ENCODE results near the gene KRT15. TPM values are rescaled to one million over a fixed set of nuclear protein-coding genes. Genes with fewer than 3 reads are reported as not detected.

KRT15 gene
- total RNA-seq (2014; rRNA removed; shearing (Covaris generic); ENCODE audit: low replicate concordance) = 38.4 and 82.2 TPM in 2 replicates

DNA sequence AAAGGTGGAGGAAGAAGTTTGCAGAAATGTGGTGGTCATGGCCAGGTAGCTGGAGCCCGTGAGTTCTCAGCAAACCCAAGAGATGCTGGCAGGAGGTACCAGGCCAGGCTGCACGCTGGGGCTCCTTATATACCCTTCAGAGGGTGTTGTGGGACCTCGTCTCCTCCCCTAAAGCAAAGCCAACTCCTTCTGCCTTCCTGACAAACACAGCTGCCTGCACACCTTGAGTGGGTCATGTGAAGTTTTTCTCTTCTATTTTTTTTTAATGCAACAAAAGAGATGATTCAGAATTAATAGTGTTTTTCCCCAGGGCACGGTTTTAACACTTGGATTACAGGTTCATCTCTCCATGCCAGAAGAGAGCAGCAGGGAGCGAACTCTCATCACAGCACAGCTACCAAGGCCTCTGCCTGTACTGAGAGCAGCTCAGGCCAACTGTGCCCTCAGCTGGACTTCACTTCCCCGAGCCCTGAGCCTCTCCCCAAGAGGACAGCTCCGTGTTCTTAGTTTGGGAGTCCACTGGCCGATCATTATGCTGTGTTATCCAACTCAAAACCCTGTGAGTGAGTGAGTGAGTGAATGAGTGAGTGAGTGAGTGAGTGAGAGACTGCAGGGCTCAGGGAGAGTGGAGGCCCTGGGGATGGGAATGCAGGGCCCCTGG lies at the start of gene KRT15:
TSS of gene KRT15 (minus strand) at position 102 of the 661 bp plus-strand sequence. CDS start at position 39, 63 bp downstream.
- Histone ChIP-seq H3K36me3 (peaks cover 33% of the 10 kb centered on the region), H3K9me3 (no peaks in the 10 kb centered on the region), H3K4me3 (peak within 1 kb of the TSS; percentile 31), H3K27me3 (no peaks in the 10 kb centered on the region)
- peak; percentile 89 for DNase-seq

DNA sequence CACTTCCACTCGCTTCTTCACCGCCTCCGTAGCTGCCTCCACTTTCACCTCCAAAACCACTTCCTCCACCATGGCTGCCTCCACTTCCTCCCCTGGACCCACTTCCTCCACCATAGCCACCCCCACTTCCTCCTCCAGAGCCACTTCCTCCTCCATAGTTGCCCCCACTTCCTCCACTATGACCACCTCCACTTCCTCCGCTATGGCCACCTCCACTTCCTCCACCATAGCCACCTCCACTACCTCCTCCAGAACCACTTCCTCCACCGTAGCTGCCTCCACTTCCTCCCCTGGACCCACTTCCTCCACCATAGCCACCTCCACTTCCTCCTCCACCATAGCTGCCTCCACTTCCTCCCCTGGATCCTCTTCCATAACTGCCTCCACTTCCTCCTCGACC lies 48.6 kb upstream of the KRT15 start:
- Histone ChIP-seq H3K4me3 (no peak overlapping the region), H3K9me3 (no peaks in the 10 kb centered on the region), H3K27me3 (no peaks in the 10 kb centered on the region), H3K36me3 (no peaks in the 10 kb centered on the region)
- no peak for DNase-seq

DNA sequence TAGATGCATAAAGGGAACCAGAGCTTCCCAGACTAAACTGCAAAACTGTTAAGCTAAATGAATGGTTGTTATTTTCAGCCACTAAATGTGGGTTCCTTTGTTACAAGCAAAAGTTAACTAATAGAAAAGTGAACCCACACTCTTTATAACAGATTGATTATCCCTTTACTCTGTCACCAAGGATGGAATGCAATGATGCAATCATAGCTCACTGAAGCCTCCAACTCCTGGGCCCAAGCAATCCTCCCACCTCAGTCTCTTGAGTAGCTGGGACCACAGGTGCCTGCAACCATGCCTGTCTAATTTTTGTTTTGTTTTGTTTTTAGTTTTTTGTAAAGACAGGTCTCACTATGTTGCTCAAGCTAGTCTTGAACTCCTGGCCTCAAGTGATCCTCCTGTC lies 46.6 kb upstream of the KRT15 start:
- no peak for DNase-seq
- no peak overlapping the region for H3K4me3 ChIP-seq
- no peaks in the 10 kb centered on the region for H3K36me3 ChIP-seq
- H3K9me3 ChIP-seq = no peaks in the 10 kb centered on the region
- H3K27me3 ChIP-seq = no peaks in the 10 kb centered on the region

DNA sequence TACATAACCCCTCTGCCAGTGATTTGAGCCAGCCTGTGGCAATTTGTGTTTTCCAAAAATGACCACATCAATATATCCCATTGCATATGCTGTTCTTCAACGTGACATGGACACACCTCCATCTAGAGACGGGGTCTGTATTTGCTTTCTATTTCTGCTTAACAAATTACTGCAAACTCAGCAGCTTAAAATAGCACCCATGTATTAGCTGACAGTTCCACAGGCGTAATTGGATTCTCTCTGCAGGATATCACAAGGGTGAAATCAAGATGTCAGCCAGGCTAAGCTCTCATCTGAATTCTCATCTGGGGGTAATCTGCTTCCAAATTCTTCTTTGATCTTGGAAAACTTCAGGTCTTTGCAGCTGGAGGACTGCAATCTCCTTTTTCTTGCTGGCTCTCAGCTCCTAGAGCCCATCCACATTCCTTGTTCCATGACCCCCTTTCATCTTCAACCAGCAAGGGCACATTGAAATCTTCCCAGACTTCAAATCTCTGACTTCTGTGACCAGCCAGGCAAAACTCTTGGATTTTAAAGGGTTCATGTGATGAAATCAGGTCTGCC lies 45.0 kb upstream of the KRT15 start:
- no peak for DNase-seq
- H3K9me3 ChIP-seq = no peaks in the 10 kb centered on the region
- H3K36me3 ChIP-seq = no peaks in the 10 kb centered on the region
- H3K4me3 ChIP-seq = no peak overlapping the region
- no peaks in the 10 kb centered on the region for H3K27me3 ChIP-seq

DNA sequence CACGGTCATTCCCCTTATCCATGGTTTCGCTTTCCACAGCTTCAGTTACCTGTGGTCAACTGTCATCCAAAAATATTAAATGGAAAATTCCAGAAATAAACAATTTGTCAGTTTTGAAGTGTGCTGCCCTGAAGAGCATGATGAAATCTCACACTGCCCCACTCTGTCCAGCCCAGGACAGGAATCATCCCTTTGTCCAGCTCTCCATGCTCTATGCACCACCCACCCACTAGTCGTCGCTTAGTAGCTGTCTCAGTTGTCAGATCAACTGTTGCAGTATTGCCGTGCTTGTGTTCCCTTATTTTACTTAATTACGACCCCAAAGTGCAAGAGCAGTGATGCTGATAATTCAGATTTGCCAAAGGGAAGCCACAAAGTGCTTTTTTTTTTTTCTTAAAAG lies 42.9 kb upstream of the KRT15 start:
- no peak for DNase-seq
- Histone ChIP-seq H3K36me3 (no peaks in the 10 kb centered on the region), H3K27me3 (no peaks in the 10 kb centered on the region), H3K9me3 (no peaks in the 10 kb centered on the region), H3K4me3 (no peak overlapping the region)

DNA sequence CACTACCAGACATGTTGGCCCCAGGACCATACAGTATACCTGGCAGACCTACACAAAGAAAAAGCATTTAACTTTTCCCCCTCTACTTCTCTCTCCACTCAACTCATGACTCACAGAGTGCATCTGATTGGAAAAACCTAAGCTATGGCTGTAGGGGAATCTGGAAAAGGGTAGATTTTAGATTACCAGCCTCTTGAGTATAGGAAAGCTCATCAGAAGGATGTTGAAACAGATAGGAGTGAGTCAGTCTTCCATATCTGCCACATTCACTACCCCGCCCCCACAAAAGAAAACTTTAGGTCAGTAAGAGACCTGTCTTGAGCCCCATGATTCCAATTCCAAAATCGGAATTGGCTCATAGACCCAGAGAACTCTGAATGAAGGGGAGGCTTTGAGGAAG lies 40.9 kb upstream of the KRT15 start:
- H3K36me3 ChIP-seq = no peaks in the 10 kb centered on the region
- no peak overlapping the region for H3K4me3 ChIP-seq
- no peaks in the 10 kb centered on the region for H3K27me3 ChIP-seq
- DNase-seq = no peak
- H3K9me3 ChIP-seq = no peaks in the 10 kb centered on the region

DNA sequence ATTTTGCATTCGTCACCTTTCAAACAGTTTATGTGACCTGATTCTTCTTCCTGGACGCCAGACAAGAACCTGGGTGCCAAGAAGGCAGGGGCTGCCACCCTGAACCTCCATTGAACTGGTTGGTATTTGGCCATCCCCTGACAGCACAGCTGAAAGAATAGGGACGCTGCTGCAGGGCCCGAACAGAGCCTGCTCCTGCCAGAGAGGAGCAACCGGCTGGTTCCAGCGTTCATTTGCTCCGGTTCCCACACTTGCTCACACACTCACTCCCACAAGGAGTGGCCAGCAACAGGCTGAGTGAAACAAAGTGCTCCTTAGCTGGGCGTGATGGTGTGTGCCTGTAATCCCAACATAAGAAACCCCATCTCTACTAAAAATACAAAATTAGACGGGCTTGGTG lies 38.2 kb upstream of the KRT15 start:
- no peak for DNase-seq
- Histone ChIP-seq H3K4me3 (no peak overlapping the region), H3K36me3 (no peaks in the 10 kb centered on the region), H3K27me3 (no peaks in the 10 kb centered on the region), H3K9me3 (no peaks in the 10 kb centered on the region)

DNA sequence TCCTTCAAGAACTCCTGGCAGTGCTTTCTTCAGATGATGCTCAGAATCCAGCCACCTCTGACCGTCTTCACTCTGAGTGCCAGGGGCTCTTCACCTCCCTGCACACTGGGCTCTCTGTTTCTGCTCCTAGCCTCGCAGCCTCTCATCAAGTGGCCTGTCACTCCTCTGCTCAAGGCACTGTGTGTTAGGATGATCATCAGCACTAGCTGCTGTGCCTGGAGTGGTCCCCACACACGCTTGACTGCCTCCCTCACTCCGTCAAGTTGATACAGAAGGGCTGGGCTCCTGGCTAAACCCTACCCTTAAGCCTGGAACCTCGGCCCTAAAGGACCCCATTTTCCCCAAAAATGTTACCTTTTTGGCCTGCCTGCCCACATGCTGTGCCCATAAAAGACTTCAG lies 37.6 kb upstream of the KRT15 start:
- no peak for DNase-seq
- H3K9me3 ChIP-seq = no peaks in the 10 kb centered on the region
- no peaks in the 10 kb centered on the region for H3K27me3 ChIP-seq
- no peak overlapping the region for H3K4me3 ChIP-seq
- no peaks in the 10 kb centered on the region for H3K36me3 ChIP-seq

DNA sequence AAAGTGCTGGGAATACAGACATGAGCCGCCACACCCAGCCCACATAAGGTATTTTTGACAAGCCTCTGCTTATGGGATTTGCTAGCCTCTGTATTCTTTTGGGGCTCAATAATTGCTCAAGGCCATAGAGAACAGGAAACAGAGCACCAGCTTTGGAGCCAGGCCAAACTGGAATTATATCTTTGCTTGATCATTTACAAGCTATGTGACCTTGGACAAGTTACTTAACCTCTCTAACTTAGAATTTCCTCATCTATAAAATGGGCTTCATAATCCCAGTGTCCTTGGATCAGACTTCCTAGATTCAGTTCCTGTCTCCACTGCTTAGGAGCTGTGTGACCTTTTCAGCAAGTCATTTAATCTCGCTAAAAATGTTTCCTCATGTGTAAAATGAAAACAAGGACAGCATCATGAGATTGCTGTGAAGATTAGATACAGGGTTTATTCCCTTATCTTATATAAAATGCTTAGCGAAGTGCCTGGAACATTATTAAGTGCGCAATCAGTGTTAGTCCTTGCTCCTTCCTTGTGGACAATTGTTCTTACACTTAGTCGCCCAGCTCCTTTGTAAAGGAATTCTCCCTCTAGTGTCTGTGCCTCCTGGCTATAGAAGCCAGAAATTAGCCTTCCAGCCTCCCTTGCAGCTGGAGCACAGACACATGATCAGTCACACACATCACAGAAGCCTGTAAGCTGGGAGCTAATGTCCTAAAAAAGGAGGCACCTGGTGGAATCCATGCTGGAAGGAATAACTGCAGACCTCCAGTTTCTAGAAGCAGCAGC lies 36.6 kb upstream of the KRT15 start:
- H3K36me3 ChIP-seq = no peaks in the 10 kb centered on the region
- no peaks in the 10 kb centered on the region for H3K9me3 ChIP-seq
- H3K27me3 ChIP-seq = no peaks in the 10 kb centered on the region
- no peak for DNase-seq
- H3K4me3 ChIP-seq = no peak overlapping the region

DNA sequence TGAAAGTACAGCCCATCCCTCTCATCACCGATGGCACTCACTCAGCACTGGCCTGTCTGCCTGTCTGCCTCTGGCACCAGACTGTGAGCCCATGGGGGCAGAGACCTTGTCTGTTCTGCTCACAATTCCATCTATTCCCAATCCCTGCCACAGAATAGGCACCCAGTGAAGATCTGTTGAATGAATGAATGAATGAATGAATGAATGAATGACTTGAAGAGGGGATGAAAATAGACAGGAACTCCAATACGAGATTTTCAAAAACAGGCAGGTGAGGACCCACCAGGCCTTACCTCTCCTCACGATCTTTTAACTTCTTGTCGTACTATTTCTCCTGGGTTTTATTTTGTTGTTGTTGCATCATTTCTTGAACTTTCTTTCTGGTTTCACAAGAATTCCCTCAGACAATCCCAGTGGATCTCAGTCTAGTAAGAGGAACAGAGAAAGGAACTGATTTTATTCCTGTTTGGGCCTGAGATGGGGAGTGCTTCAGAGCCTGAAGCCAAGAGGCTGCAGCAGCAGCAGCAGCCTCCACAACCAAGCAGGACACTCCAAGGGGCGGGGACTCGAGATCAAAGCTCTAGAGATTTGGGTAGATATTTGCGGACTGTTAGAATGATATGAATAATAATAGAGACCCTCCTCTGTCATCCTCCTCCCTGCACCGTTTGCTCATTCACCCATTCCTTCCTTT lies 35.4 kb upstream of the KRT15 start:
- no peak for DNase-seq

DNA sequence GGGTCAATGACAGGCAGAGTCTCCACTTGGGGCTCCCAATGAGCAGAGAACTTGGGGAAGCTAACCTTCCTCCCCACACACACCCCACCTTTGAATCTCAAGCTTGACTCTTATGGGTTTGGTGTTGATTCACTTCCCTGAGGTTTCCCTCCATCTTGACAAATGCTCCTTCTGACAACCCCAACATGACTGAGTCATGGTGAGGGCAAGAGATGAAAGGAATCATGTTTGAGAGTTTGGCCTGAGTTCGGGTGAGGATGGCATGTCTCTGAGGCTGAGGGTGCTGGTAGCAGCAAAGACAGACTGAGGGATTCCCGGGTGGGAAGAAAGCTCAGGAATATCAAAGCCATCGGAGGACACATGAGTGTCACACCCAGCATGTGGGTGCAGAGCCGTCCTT lies 34.5 kb upstream of the KRT15 start:
- H3K27me3 ChIP-seq = no peaks in the 10 kb centered on the region
- no peak overlapping the region for H3K4me3 ChIP-seq
- peak; percentile 34 for DNase-seq
- no peaks in the 10 kb centered on the region for H3K36me3 ChIP-seq
- no peaks in the 10 kb centered on the region for H3K9me3 ChIP-seq

More for the DNA sequence above, 35.4 kb upstream of the KRT15 start:
- no peaks in the 10 kb centered on the region for H3K9me3 ChIP-seq
- H3K36me3 ChIP-seq = no peaks in the 10 kb centered on the region
- no peaks in the 10 kb centered on the region for H3K27me3 ChIP-seq
- no peak overlapping the region for H3K4me3 ChIP-seq

DNA sequence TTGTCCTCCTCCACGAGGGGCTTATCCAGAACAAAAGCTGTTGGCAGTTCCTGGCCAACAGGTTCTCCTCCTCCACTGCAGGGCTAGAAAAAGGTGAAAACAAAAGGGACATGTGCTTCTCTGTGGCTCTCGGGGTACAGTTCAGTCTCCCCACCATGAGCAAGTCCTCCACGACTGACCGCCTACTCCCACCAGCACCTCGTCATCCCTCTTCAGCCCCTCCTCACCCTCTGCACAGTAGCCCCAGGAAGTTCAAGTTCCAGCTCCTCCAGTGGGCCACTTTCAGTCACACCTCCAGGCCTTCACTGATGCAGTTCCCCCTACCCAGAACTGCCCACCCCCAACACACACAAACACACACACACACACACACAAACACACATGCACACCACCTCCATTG lies 33.8 kb upstream of the KRT15 start:
- Histone ChIP-seq H3K4me3 (no peak overlapping the region), H3K27me3 (no peaks in the 10 kb centered on the region), H3K36me3 (no peaks in the 10 kb centered on the region), H3K9me3 (no peaks in the 10 kb centered on the region)
- DNase-seq = no peak

DNA sequence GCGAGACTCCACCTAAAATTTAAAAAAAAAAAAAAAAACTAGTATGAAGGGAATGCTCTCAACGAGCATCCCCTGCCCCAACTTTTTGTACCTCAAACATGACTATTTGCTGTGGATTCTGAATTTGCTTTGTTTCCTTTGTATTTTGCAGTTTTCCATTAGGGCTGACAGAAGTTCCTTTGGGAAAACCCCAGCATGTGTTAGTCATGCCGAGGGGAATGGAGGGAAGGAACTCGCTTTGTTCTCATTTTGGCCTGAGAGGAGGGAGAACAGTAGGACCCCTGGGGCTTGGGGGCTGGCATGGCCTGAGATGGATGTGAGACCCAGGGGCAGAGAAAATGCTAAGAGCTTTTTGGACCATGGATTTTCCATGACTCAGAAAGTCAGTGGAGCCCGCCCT lies 32.7 kb upstream of the KRT15 start:
- no peaks in the 10 kb centered on the region for H3K36me3 ChIP-seq
- no peaks in the 10 kb centered on the region for H3K27me3 ChIP-seq
- H3K4me3 ChIP-seq = no peak overlapping the region
- no peak for DNase-seq
- 0 out of 2 replicates have a peak, but pooled peaks cover 2% of the 10 kb centered on the region for H3K9me3 ChIP-seq

DNA sequence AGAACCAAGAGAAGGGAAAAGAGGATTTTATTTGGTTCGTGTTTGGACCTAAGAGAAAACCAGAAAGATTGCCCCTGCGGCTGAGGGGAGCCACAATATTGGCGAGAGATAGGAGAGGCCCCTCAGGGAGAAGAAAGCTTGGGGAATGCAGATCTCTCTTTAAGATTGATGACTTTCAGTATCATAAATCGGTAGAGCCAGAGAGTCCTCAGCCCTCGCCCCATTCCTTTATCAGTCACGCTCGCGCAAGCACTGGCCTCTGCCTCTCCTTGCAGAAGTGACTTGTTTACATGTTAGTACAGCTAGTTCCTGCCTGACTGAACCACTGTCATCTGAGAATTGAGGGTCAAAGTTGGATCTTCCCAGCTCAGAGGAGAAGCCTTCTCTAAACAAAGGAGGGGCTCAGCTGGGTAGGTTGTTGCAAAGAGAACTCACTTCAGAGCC lies 30.9 kb upstream of the KRT15 start:
- no peaks in the 10 kb centered on the region for H3K36me3 ChIP-seq
- 0 out of 2 replicates have a peak, but pooled peaks cover 2% of the 10 kb centered on the region for H3K9me3 ChIP-seq
- DNase-seq = no peak
- no peak overlapping the region for H3K4me3 ChIP-seq
- H3K27me3 ChIP-seq = no peaks in the 10 kb centered on the region

DNA sequence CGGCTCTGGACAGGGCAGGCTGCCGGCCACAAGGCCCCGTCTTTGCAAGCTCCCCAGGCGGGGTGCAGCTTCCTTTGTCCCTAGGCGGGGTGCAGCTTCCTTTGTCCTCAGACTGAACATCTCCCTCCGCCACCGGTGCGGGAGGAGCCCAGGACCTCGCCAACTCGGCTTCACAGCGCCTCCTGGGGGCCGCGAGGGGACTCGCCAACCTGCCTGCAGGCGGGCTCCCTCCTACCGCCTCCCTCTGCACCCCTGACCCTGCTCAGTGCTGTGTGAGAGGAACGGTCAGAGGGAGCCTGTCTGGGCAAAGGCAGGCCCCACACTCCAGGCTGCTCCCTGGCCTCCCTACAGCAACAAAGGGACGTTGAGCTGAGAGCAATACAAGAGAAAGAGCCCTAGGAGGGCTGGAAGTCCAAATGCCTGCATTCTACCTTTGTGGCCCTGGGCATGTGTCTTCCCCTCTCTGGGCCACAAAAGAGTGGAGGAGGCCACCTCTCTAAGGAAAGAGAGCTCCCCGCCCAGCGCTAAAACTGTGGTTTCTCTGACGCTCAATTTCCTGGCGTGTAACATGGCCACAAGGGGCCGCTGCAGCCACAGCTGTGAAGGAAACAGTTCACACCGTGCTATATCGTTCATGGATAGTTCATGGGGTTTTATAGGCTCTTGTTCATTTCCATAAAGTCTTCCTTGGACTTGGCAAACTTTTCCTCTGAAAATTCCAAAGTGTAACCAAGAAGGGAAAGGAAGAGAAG lies 30.3 kb upstream of the KRT15 start:
- Histone ChIP-seq H3K9me3 (0 out of 2 replicates have a peak, but pooled peaks cover 2% of the 10 kb centered on the region), H3K36me3 (no peaks in the 10 kb centered on the region), H3K27me3 (no peaks in the 10 kb centered on the region), H3K4me3 (no peak overlapping the region)
- DNase-seq = peak; percentile 95

All from MG63 (cell line).